Stomach (tissue), 9 donors: Measurements from ENCODE around the gene MACO1. TPM values are rescaled to one million over a fixed set of nuclear protein-coding genes. Genes with fewer than 3 reads are reported as not detected.

Experiments used
- DNase-seq, 2 donors: peaks; one replicate each; pipeline versions ENCODE4 v3.0.0 to v3.0.0-alpha.2; 2013 to 2019
- H3K27ac ChIP-seq, 5 donors: fragments of 200-600 bp in 4 of 5; sonication (generic) in 4 of 5; one replicate each; pipeline ENCODE4 v1.5.1; 2013 to 2019; ENCODE audit warnings: mild to moderate bottlenecking in 1 of 5, moderate library complexity in 1 of 5
- H3K27me3 ChIP-seq, 3 donors: fragments of 200-600 bp; sonication (generic); one replicate each; pipeline ENCODE4 v1.5.1; 2017 to 2019; ENCODE audit warnings: mixed run types in 1 of 3
- H3K36me3 ChIP-seq, 4 donors: fragments of 200-600 bp; sonication (generic); 1 replicate in 3 of 4; 2 replicates in 1 of 4; pipeline ENCODE4 v1.5.1; 2016 to 2019
- H3K4me1 ChIP-seq, 4 donors: fragments of 200-600 bp; sonication (generic); one replicate each; pipeline ENCODE4 v1.5.1; 2016 to 2019
- H3K4me3 ChIP-seq, 4 donors: fragments of 200-600 bp; sonication (generic) in 3 of 4; one replicate each; pipeline ENCODE4 v1.5.1; 2016 to 2019; ENCODE audit warnings: mild to moderate bottlenecking in 1 of 4
- H3K9me3 ChIP-seq, 4 donors: fragments of 200-600 bp; sonication (generic); one replicate each; pipeline ENCODE4 v1.5.1; 2016 to 2019
- CTCF ChIP-seq, 7 experiments: fragments of 450-650 bp in 4 of 7; fragments of 200-600 bp in 3 of 7; sonication (generic) in 3 of 7; IDR thresholded peaks; one replicate each; pipeline ENCODE4 v1.5.1; 2016 to 2019; ENCODE audit warnings: antibody characterized with exemption in 7 of 7, control low read depth in 2 of 7, mild to moderate bottlenecking in 1 of 7
- EP300 ChIP-seq: sonication (generic); formaldehyde crosslinking; IDR thresholded peaks from one replicate; pipeline ENCODE4 v1.6.1; 2017; ENCODE audit warnings: antibody characterized with exemption
- POLR2A ChIP-seq, 4 donors: fragments of 450-650 bp; IDR thresholded peaks; one replicate each; pipeline ENCODE4 v1.6.1; 2016; ENCODE audit warnings: antibody characterized with exemption in 4 of 4, control low read depth in 2 of 4, mild to moderate bottlenecking in 1 of 4, moderate library complexity in 1 of 4
- POLR2AphosphoS5 ChIP-seq, 3 donors: sonication (generic); formaldehyde crosslinking; IDR thresholded peaks; one replicate each; pipeline ENCODE4 v1.6.1; 2016; ENCODE audit warnings: antibody characterized with exemption in 3 of 3
- WGBS, 5 donors: extraction: QIAGEN DNeasy Blood & Tissue Kit in 3 of 5; methylation state at CpG; one replicate each; pipeline versions ENCODE4 v1.1.5 to v1.1.7; 2013 to 2018; 5-methylcytosine and 5-hydroxymethylcytosine counted together
- intact Hi-C: fragments of 100-400 bp; cut with DNase I; formaldehyde crosslinking; loops from one replicate; pipeline ENCODE4 v1.15.1; 2023; ENCODE audit warnings: low total_unique reads
- polyA plus RNA-seq, 3 donors: library from polyadenylated mRNA; stranded (reverse); fragments of 200-250 nt; gene quantifications; one replicate each; pipeline ENCODE4 v1.2.3, GENCODE V29; 2013
- total RNA-seq, 5 donors: library from RNA; depleted of rRNA; stranded (reverse); fragments of >200 nt; gene quantifications; one replicate each; pipeline versions ENCODE4 v1.1.0 to v1.2.3, GENCODE V29; 2014 to 2016
- donor health status: healthy with polysubstance abuse.
- donor health status: Bipolar disorder and iron deficiency.
- donor health status: healthy.

The MACO1 gene
- total and polyA plus RNA-seq, 8 donors: 4.9 to 19.8 (median 11.3) TPM

- Histone ChIP-seq H3K9me3 (no peaks in the 10 kb centered on the region), H3K27me3 (no peaks in the 10 kb centered on the region), H3K36me3 (no peaks in the 10 kb centered on the region), H3K4me1 (peaks cover 16 to 29% (median 22%) of the 10 kb centered on the region in 4 donors), H3K27ac (no peak overlapping the region), H3K4me3 (no peak overlapping the region)
- WGBS, 5 donors: 81 to 91% (median 86%) methylated on average over 7 of the region's 7 CpGs
- no peak for TF ChIP-seq POLR2A (IDR thresholded peaks at IDR 0.05)
- TF ChIP-seq CTCF (IDR thresholded peaks at IDR 0.05): no peak
- TF ChIP-seq EP300: no peak
- TF ChIP-seq POLR2AphosphoS5 (IDR thresholded peaks at IDR 0.05): no peak
- no peak for DNase-seq
- intact Hi-C loops: no loop called here
Measured at GRCh38 chr1:25428475-25429166, 2.1 kb upstream of the MACO1 start.

GRCh38 chr1:25430967-25431881, 527 bp downstream of the MACO1 start:
- Histone ChIP-seq H3K36me3 (no peaks in the 10 kb centered on the region), H3K27me3 (no peaks in the 10 kb centered on the region), H3K9me3 (no peaks in the 10 kb centered on the region), H3K4me1 (peaks cover 33 to 55% (median 46%) of the 10 kb centered on the region in 4 donors), H3K4me3 (peak overlapping the region; percentile 92 to 95 (median 94)), H3K27ac (peak overlapping the region; percentile 96 to 99 (median 96))
- no peak for DNase-seq
- TF ChIP-seq POLR2A (IDR thresholded peaks at IDR 0.05) (no peak), EP300 (no peak), POLR2AphosphoS5 (IDR thresholded peaks at IDR 0.05) (peak in 2 of 3 donors; percentile 3 to 10), CTCF (IDR thresholded peaks at IDR 0.05) (peak in 1 of 7 experiments; percentile 2)
- intact Hi-C loops: no loop called here
- WGBS, 5 donors: 0 to 3% (median 0%) methylated on average over 6 to 89 of the region's 89 CpGs

- Histone ChIP-seq H3K36me3 (no peaks in the 10 kb centered on the region), H3K4me1 (peaks cover 40 to 62% (median 53%) of the 10 kb centered on the region in 4 donors), H3K27me3 (no peaks in the 10 kb centered on the region), H3K4me3 (peak overlapping the region; percentile 92 to 95 (median 94)), H3K9me3 (no peaks in the 10 kb centered on the region), H3K27ac (peak overlapping the region in 4 of 5 donors; percentile 96 to 97 (median 96))
- DNase-seq: no peak
- intact Hi-C loops: no loop called here
- TF ChIP-seq EP300 (no peak), POLR2AphosphoS5 (IDR thresholded peaks at IDR 0.05) (no peak), POLR2A (IDR thresholded peaks at IDR 0.05) (no peak), CTCF (IDR thresholded peaks at IDR 0.05) (no peak)
- 8 to 14% (median 10%) methylated on average over 6 of the region's 6 CpGs for WGBS, 5 donors
Measured at GRCh38 chr1:25431955-25432719, 1.4 kb downstream of the MACO1 start.
